HFF-Myc (cell line): ENCODE data around the gene RNF14.

Source experiments
- DNase-seq: peaks from one replicate; pipeline ENCODE4 v3.0.0-alpha.2; 2011; ENCODE audit warnings: low read depth; ENCODE audit errors: extremely low read depth
- H3K4me3 ChIP-seq: replicated peaks from 2 replicates; pipeline ENCODE4 v1.5.1; 2011; ENCODE audit warnings: low read depth, mild to moderate bottlenecking, control low read depth, low read length
- CTCF ChIP-seq: IDR thresholded peaks from 2 replicates; pipeline ENCODE4 v1.5.1; 2012; ENCODE audit warnings: mild to moderate bottlenecking, low read depth, low read length, control low read depth; ENCODE audit errors: missing control alignments

Gene RNF14

GRCh38 chr5:142003266-142003800 lies 34.4 kb downstream of the RNF14 start:
- no peak for TF ChIP-seq CTCF
- DNase-seq, result no peak
- no peak overlapping the region for H3K4me3 ChIP-seq

GRCh38 chr5:142006363-142007236 lies 37.7 kb downstream of the RNF14 start:
- DNase-seq, result no peak
- TF ChIP-seq CTCF, result no peak
- no peak overlapping the region for H3K4me3 ChIP-seq

GRCh38 chr5:142007237-142007544 lies 38.3 kb downstream of the RNF14 start:
- no peak overlapping the region for H3K4me3 ChIP-seq
- DNase-seq, result no peak
- TF ChIP-seq CTCF, result no peak

GRCh38 chr5:142008813-142009212 lies 39.9 kb downstream of the RNF14 start:
- DNase-seq, result no peak
- TF ChIP-seq CTCF, result no peak
- H3K4me3 ChIP-seq, result no peak overlapping the region

- no peak overlapping the region for H3K4me3 ChIP-seq
- no peak for TF ChIP-seq CTCF
- DNase-seq, result no peak
These were observed 41.0 kb downstream of the RNF14 start for GRCh38 chr5:142009886-142010285.

GRCh38 chr5:142011572-142012185 lies 42.8 kb downstream of the RNF14 start:
- H3K4me3 ChIP-seq, result peak overlapping the region; percentile 85
- no peak for TF ChIP-seq CTCF
- DNase-seq, result no peak
